ENCODE data around the gene SKAP1.
"Not testable (repeated sequence)": the region's sequence is repeated elsewhere in the genome, so short reads cannot be mapped to it uniquely, and the experiment has no call there.

DNA sequence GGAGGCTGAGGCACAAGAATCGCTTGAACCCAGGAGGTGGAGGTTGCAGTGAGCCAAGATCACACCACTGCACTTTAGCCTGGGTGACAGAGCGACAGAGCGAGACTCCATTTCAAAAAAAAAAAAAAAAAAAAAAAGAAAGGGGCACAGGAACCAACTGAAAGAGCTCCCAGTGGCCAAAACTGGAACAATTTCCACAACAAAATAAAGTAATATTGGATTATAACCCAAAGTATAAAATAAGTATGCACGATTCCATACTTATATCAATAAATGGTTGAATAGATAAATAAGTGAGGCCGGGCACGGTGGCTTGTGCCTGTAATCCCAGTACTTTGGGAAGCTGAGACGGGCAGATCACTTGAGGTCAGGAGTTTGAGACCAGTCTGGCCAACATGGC lies 19.2 kb downstream of the SKAP1 start:
- TF ChIP-seq, protein P1, sequence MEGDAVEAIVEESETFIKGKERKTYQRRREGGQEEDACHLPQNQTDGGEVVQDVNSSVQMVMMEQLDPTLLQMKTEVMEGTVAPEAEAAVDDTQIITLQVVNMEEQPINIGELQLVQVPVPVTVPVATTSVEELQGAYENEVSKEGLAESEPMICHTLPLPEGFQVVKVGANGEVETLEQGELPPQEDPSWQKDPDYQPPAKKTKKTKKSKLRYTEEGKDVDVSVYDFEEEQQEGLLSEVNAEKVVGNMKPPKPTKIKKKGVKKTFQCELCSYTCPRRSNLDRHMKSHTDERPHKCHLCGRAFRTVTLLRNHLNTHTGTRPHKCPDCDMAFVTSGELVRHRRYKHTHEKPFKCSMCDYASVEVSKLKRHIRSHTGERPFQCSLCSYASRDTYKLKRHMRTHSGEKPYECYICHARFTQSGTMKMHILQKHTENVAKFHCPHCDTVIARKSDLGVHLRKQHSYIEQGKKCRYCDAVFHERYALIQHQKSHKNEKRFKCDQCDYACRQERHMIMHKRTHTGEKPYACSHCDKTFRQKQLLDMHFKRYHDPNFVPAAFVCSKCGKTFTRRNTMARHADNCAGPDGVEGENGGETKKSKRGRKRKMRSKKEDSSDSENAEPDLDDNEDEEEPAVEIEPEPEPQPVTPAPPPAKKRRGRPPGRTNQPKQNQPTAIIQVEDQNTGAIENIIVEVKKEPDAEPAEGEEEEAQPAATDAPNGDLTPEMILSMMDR (IDR thresholded peaks at IDR 0.05) = not testable (repeated sequence)
- not testable (repeated sequence) for TF ChIP-seq ZFX (IDR thresholded peaks at IDR 0.05; ENCODE audit: borderline replicate concordance)
